ENCODE results near the gene CCDC152.

DNA sequence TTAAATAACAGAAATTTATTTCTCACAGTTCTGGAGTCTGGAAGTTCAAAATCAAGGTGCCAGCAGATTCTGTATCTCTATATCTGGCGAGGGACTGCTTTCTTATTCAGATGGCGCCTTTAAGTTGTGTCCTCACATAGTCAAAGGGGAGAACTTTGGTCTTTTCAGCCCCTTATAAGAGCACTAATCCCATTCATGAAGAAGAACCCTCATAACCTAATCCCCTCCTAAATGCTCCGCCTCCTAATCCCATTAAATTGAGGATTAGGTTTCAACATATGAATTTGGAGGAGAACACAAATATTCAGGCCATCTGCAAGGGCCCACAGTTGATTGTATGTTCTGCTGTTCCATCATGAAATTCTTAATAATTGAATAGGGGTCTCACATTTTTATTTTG lies 10.8 kb upstream of the CCDC152 start:
- no peak for TF ChIP-seq EZH2 (IDR thresholded peaks at IDR 0.05; ENCODE audit: low read length)
- TF ChIP-seq, protein P1, sequence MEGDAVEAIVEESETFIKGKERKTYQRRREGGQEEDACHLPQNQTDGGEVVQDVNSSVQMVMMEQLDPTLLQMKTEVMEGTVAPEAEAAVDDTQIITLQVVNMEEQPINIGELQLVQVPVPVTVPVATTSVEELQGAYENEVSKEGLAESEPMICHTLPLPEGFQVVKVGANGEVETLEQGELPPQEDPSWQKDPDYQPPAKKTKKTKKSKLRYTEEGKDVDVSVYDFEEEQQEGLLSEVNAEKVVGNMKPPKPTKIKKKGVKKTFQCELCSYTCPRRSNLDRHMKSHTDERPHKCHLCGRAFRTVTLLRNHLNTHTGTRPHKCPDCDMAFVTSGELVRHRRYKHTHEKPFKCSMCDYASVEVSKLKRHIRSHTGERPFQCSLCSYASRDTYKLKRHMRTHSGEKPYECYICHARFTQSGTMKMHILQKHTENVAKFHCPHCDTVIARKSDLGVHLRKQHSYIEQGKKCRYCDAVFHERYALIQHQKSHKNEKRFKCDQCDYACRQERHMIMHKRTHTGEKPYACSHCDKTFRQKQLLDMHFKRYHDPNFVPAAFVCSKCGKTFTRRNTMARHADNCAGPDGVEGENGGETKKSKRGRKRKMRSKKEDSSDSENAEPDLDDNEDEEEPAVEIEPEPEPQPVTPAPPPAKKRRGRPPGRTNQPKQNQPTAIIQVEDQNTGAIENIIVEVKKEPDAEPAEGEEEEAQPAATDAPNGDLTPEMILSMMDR (optimal IDR thresholded peaks at IDR 0.05 in 1 of 3, IDR thresholded peaks at IDR 0.05 in 1 of 3, conservative IDR thresholded peaks at IDR 0.05 in 1 of 3; ENCODE audit: extremely low read depth in 1 of 3, insufficient read depth in 2 of 3, low read length in 3 of 3), result no peak
